T47D (cell line): ENCODE results near the gene GPD1L.

Experiments
- DNase-seq, 2 experiments: peaks; one replicate each; pipeline versions ENCODE4 v3.0.0 to v3.0.0-alpha.2; 2011 to 2012; ENCODE audit warnings: low read depth in 1 of 2, low spot score in 1 of 2
- JUND ChIP-seq: IDR thresholded peaks from 2 replicates; pipeline ENCODE4 v1.6.1; 2012; ENCODE audit warnings: low read depth
- in situ Hi-C: cut with HindIII; loops from 2 replicates; pipeline ENCODE4 v1.10.0; 2016; ENCODE audit warnings: low sequenced_read_pairs, low pct_unique_long_range_greater_than_20kb

Gene GPD1L

DNA sequence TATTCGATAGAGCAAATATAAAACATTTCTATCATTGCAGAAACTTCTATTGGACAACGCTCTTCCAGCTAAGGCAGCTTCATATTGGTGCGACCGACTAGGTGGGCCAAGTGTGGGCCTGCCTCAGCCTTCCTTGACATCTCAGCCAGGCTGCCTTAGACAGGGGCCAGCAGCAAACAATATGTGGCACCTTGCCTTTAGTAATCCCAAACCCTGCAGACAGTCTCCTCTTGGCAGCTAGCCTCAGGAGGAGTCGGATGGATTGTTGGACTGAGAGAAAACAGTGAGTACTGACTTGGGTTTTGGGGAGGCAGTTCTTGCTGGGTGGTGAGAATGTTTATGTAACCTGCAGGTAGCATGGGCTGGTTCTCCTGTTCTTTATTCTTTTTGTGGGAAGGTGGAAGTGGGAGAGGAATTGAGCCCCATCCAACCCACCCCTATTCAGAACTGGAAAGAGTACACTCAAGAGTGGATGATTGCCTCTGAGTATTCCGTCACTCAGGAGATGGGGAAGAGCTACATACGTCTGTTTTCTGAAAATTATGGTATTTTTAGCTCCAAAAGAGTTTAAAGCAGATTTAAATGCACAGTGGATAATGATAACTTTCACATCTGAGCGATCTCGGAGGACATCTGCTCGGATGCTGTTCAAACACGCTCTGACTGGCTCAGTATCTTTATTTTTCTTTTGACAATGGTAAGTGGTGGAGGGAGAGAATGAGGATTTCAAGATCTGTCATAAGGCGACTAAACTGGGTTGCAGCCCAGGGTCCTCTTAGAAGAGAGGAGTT is 47.2 kb downstream of the GPD1L start:
- no peak for DNase-seq
- TF ChIP-seq JUND, result no peak
- in situ Hi-C loops, result no loop called here

GRCh38 chr3:32154205-32154579 is 47.8 kb downstream of the GPD1L start:
- in situ Hi-C loops, result no loop called here
- TF ChIP-seq JUND, result no peak
- DNase-seq, result peak in 1 of 2 experiments; percentile 21

DNA sequence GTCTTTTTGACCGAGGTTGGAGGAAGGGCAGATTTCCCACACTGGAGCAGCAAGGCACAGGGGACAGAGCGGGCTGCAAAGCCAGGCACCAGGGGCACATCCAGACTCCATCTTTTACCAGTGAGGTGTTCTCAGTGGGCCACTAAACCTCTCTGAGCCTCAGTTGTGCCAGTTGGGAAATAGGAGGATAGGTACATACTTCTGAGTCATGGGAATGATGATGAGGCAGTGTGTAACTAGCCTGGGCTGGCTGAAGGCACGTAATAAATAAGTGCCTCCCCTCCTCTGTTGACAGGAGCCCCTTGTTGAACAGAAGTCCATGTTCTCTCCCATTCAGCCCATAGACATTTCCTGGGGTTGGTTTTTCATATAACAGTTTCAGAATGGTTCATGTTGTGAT is 48.7 kb downstream of the GPD1L start:
- TF ChIP-seq JUND, result no peak
- in situ Hi-C loops, result no loop called here
- DNase-seq, result no peak

GRCh38 chr3:32157600-32158264 is 51.3 kb downstream of the GPD1L start:
- TF ChIP-seq JUND, result no peak

GRCh38 chr3:32160706-32161214 is 54.3 kb downstream of the GPD1L start:
- TF ChIP-seq JUND, result no peak
- in situ Hi-C loops, result no loop called here
- no peak for DNase-seq

More at GRCh38 chr3:32157600-32158264, 51.3 kb downstream of the GPD1L start:
- in situ Hi-C loops, result no loop called here
- no peak for DNase-seq

GRCh38 chr3:32165442-32165841 is 59.0 kb downstream of the GPD1L start:
- TF ChIP-seq JUND, result no peak
- peak in 1 of 2 experiments; percentile 14 for DNase-seq
- in situ Hi-C loops, result no loop called here

GRCh38 chr3:32166654-32167053 is 60.2 kb downstream of the GPD1L start:
- no peak for TF ChIP-seq JUND
- no peak for DNase-seq
- in situ Hi-C loops, result no loop called here

DNA sequence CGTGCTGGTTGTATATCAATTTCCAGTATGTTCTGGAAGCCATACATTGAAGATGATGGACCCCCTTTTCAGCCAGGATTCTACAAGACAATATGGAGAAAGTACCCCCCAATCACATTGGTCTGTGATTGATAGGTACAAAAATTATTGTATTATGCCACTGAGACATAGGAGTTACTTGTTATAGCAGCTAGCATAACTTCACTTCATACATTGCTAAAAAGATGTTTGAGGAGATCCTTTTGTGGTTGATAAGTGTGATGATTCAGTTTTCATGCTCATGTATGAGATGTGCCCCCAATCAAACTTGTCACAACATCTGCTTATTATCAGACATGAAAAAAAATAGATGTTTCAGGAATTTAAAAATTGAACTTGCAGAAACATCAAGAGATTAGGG is 66.0 kb downstream of the GPD1L start:
- DNase-seq, result no peak
- in situ Hi-C loops, result no loop called here
- TF ChIP-seq JUND, result no peak

DNA sequence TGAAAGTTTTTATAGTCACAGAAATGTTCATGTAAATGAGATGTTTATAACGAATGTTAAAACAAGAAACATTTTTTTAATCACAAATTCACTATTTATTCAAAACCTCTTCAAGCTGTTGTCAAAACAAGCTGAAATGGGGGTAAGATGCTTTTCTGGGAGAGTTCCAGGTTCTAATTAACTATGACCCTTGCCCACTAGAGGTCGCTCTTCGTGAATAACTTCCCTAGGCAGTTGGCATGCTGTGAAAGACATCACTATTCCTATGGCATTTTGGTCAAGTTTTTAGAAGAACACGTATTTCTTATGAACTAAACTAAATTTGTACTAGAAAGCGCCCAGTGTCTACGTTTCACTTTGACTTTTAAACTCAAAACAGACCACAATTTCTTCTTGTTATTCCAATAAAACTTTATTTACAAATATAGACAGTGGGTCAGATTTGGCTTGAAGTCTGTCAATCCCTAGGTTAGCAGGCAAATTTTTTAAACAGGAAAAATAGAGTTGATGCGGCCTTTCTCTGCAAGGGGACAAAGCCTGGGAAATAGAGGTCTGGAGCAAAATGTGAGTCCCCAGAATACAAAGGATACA is 69.3 kb downstream of the GPD1L start:
- TF ChIP-seq JUND, result no peak
- in situ Hi-C loops, result no loop called here
- peak; percentile 41 to 79 for DNase-seq

DNA sequence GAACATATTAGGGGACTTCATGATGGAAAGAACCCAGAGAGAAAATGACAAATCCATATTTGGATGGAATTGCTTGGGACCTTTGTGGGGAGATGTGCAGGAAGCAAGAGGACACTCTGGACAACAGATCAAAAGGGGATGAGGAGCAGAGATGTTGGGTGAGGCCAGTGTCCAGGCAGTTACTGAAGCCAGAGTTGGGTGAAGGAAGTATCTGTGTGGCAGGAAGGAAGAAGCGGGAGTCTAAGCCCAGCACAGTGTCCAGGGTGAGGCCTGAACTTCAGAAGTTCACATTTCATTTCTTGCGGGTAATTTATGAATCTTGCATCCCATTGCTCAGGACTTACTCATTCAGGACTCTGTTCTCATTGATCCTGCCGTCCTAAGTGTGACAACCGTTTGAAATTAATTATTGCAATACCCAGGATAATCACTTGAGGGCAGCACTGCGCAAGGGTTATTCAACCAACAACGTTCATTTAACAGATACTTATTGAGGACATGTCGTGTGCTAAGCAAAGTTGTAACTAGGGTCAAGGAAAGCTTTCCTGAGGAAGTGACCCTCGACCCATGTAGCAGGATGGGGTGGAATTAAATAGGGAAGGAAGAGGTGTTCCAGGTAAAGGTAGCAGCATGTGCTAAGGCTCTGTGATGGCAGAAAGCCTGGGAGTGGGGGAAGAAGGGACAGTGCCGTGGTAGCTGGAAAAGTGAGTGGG is 70.7 kb downstream of the GPD1L start:
- peak in 1 of 2 experiments; percentile 78 for DNase-seq
- TF ChIP-seq JUND, result no peak
- in situ Hi-C loops, result no loop called here

- in situ Hi-C loops, result no loop called here
- peak; percentile 44 to 90 for DNase-seq
- TF ChIP-seq JUND, result no peak
Observed at GRCh38 chr3:32177702-32178198, 71.3 kb downstream of the GPD1L start.

- no peak for TF ChIP-seq JUND
- peak in 1 of 2 experiments; percentile 73 for DNase-seq
- in situ Hi-C loops, result no loop called here
Observed at GRCh38 chr3:32180141-32180784, 73.8 kb downstream of the GPD1L start.
